Aorta (tissue), 5 donors: ENCODE data around the gene ERMN. TPM values are rescaled to one million over a fixed set of nuclear protein-coding genes. Genes with fewer than 3 reads are reported as not detected.
"Not testable (repeated sequence)": the region's sequence is repeated elsewhere in the genome, so short reads cannot be mapped to it uniquely, and the experiment has no call there.

ENCODE experiments used
- ATAC-seq: fragments of 200-7000 bp; cut with Tn5 transposase; one replicate; pipeline ENCODE4 v1.9.1; 2022; ENCODE audit warnings: moderate library complexity; ENCODE audit not compliant: low FRiP score
- DNase-seq, 2 donors: peaks; one replicate each; pipeline ENCODE4 v3.0.0-alpha.2; 2020
- H3K27ac ChIP-seq, 2 donors: one replicate each; pipeline ENCODE4 v1.5.1; 2013; ENCODE audit warnings: low read length in 2 of 2, mild to moderate bottlenecking in 2 of 2, moderate library complexity in 2 of 2, control low read depth in 1 of 2, inconsistent platforms in 1 of 2, low read depth in 1 of 2
- H3K27me3 ChIP-seq, 2 donors: one replicate each; pipeline ENCODE4 v1.6.1; 2013; ENCODE audit warnings: control low read depth in 1 of 2, low read length in 1 of 2, mild to moderate bottlenecking in 1 of 2, moderate library complexity in 1 of 2; ENCODE audit not compliant: insufficient read depth in 2 of 2, control insufficient read depth in 1 of 2
- H3K36me3 ChIP-seq, 2 donors: one replicate each; pipeline ENCODE4 v1.6.1; 2013; ENCODE audit warnings: control low read depth in 1 of 2, low read length in 1 of 2, mild to moderate bottlenecking in 1 of 2; ENCODE audit not compliant: insufficient read depth in 2 of 2, control insufficient read depth in 1 of 2
- H3K4me1 ChIP-seq, 2 donors: one replicate each; pipeline ENCODE4 v1.6.1; 2013; ENCODE audit warnings: low read length in 2 of 2, control low read depth in 1 of 2, mild to moderate bottlenecking in 1 of 2, moderate library complexity in 1 of 2; ENCODE audit not compliant: insufficient read depth in 2 of 2, control insufficient read depth in 1 of 2
- H3K4me3 ChIP-seq, 2 donors: one replicate each; pipeline ENCODE4 v1.5.1; 2013; ENCODE audit warnings: low read length in 2 of 2, control low read depth in 1 of 2, mild to moderate bottlenecking in 1 of 2
- H3K9me3 ChIP-seq: one replicate; pipeline ENCODE4 v1.6.1; 2013; ENCODE audit warnings: mild to moderate bottlenecking, low read length; ENCODE audit not compliant: control insufficient read depth
- WGBS, 2 donors: extraction: QIAGEN DNeasy Blood & Tissue Kit; methylation state at CpG; one replicate each; pipeline ENCODE4 v1.1.7; 2013; 5-methylcytosine and 5-hydroxymethylcytosine counted together
- intact Hi-C, 2 donors: fragments of 100-400 bp; cut with DNase I; formaldehyde crosslinking; loops; one replicate each; pipeline versions ENCODE4 v1.14.2 to v1.15.0; 2022
- long read RNA-seq, 2 donors: library from polyadenylated mRNA; unstranded; transcript quantifications; one replicate each; pipeline ENCODE4 v2.0.0, GENCODE V29; 2020 to 2021
- polyA plus RNA-seq, 2 donors: library from polyadenylated mRNA; stranded (reverse); fragments of 200-250 nt; gene quantifications; one replicate each; pipeline ENCODE4 v1.2.3, GENCODE V29; 2013
- total RNA-seq, 2 donors: library from RNA; stranded (reverse); fragmentation: NEBNext Ultra II Directional; extraction: Animal tissue kit (Norgen Biotek cat#: 25700); gene quantifications; one replicate each; pipeline ENCODE4 v1.2.1, GENCODE V29; 2021
- donor health status: healthy with polysubstance abuse.
- donor health status: Bipolar disorder and iron deficiency.
- donor health status: DM: no; HTN: no; CAD: no.
- donor health status: DM: no; HTN: no; CAD: no.
- donor health status: DM: yes; HTN: yes; CAD: no.

ERMN gene
- total RNA-seq, result under 1 TPM; 0.36 to 0.51 TPM
- polyA plus RNA-seq, result not detected
- long read RNA-seq, donor 1, result 0 reads
- long read RNA-seq, donor 2, result 0 reads

- H3K27me3 ChIP-seq, result no peaks in the 10 kb centered on the region
- H3K4me3 ChIP-seq, result no peak within 1 kb of the TSS
- H3K36me3 ChIP-seq, result no peaks in the 10 kb centered on the region
- DNase-seq (no peak), ATAC-seq (no peak)
- no peak within 1 kb of the TSS for H3K27ac ChIP-seq
- intact Hi-C loops, result loop anchor here in 1 of 2 donors (10.0 kb wide), 1 partner anchor 169 kb away; no protein-coding TSS in a partner anchor
- no peaks in the 10 kb centered on the region for H3K9me3 ChIP-seq
- peaks cover 0 to 2% of the 10 kb centered on the region in 2 donors for H3K4me1 ChIP-seq
These were observed at the start of gene ERMN for GRCh38 chr2:157325786-157326185. Gene ERMN, minus strand, starts transcription at chr2:157325824. Its CDS starts 182 bp downstream, at chr2:157325642.

- WGBS, 2 donors, result 83 to 91% methylated on average over 1 of the region's 1 CpG
- intact Hi-C loops, result no loop called here
- DNase-seq (no peak), ATAC-seq (no peak)
- Histone ChIP-seq H3K4me3 (no peak overlapping the region), H3K27me3 (no peaks in the 10 kb centered on the region), H3K9me3 (peaks cover 5% of the 10 kb centered on the region), H3K36me3 (no peaks in the 10 kb centered on the region), H3K4me1 (no peaks in the 10 kb centered on the region), H3K27ac (no peak overlapping the region)
These were observed 49.8 kb upstream of the ERMN start for GRCh38 chr2:157375384-157375783.

GRCh38 chr2:157368508-157368907 is 42.9 kb upstream of the ERMN start:
- H3K27ac ChIP-seq, intact Hi-C loops, H3K4me3 ChIP-seq, H3K36me3 ChIP-seq, ATAC-seq, H3K9me3 ChIP-seq, H3K27me3 ChIP-seq, DNase-seq, H3K4me1 ChIP-seq: not testable (repeated sequence)
- 93 to 95% methylated on average over 12 to 16 of the region's 25 CpGs for WGBS, 2 donors

- ATAC-seq, result no peak
- Histone ChIP-seq H3K9me3 (no peaks in the 10 kb centered on the region), H3K36me3 (no peaks in the 10 kb centered on the region), H3K4me1 (no peaks in the 10 kb centered on the region), H3K27me3 (no peaks in the 10 kb centered on the region), H3K4me3 (no peak overlapping the region), H3K27ac (no peak overlapping the region)
- DNase-seq, result no peak
- WGBS, 2 donors, result 51 to 54% methylated on average over 1 of the region's 1 CpG
- intact Hi-C loops, result no loop called here
These were observed 42.1 kb upstream of the ERMN start for GRCh38 chr2:157367704-157368103.

- no peak for ATAC-seq
- intact Hi-C loops, result no loop called here
These were observed 38.8 kb upstream of the ERMN start for GRCh38 chr2:157364257-157364974.

GRCh38 chr2:157363612-157364101 is 38.0 kb upstream of the ERMN start:
- Histone ChIP-seq H3K36me3 (no peaks in the 10 kb centered on the region), H3K27ac (no peak overlapping the region), H3K27me3 (no peaks in the 10 kb centered on the region), H3K4me1 (no peaks in the 10 kb centered on the region), H3K4me3 (no peak overlapping the region), H3K9me3 (no peaks in the 10 kb centered on the region)
- intact Hi-C loops, result no loop called here
- DNase-seq (no peak), ATAC-seq (no peak)
- WGBS, 2 donors, result 53 to 60% methylated on average over 2 of the region's 2 CpGs

More at GRCh38 chr2:157364257-157364974, 38.8 kb upstream of the ERMN start:
- DNase-seq, result no peak
- no peaks in the 10 kb centered on the region for H3K4me1 ChIP-seq
- no peaks in the 10 kb centered on the region for H3K27me3 ChIP-seq
- WGBS, 2 donors, result 44 to 49% methylated on average over 2 of the region's 2 CpGs
- no peak overlapping the region for H3K27ac ChIP-seq
- no peaks in the 10 kb centered on the region for H3K9me3 ChIP-seq
- H3K36me3 ChIP-seq, result no peaks in the 10 kb centered on the region
- H3K4me3 ChIP-seq, result no peak overlapping the region

GRCh38 chr2:157362627-157363026 is 37.0 kb upstream of the ERMN start:
- Histone ChIP-seq H3K9me3 (no peaks in the 10 kb centered on the region), H3K4me1 (no peaks in the 10 kb centered on the region), H3K27ac (no peak overlapping the region), H3K4me3 (no peak overlapping the region), H3K27me3 (no peaks in the 10 kb centered on the region), H3K36me3 (no peaks in the 10 kb centered on the region)
- no peak for DNase-seq
- WGBS, 2 donors, result 79 to 84% methylated on average over 2 of the region's 2 CpGs
- intact Hi-C loops, result no loop called here
- ATAC-seq, result no peak

- Histone ChIP-seq H3K27me3 (no peaks in the 10 kb centered on the region), H3K4me3 (no peak overlapping the region), H3K27ac (no peak overlapping the region), H3K36me3 (no peaks in the 10 kb centered on the region), H3K9me3 (no peaks in the 10 kb centered on the region), H3K4me1 (no peaks in the 10 kb centered on the region)
- intact Hi-C loops, result no loop called here
- DNase-seq (no peak), ATAC-seq (no peak)
These were observed 35.9 kb upstream of the ERMN start for GRCh38 chr2:157361526-157361925.

- no peak overlapping the region for H3K27ac ChIP-seq
- WGBS, 2 donors, result 84 to 86% methylated on average over 2 of the region's 2 CpGs
- H3K4me1 ChIP-seq, result no peaks in the 10 kb centered on the region
- no peaks in the 10 kb centered on the region for H3K27me3 ChIP-seq
- no peak overlapping the region for H3K4me3 ChIP-seq
- ATAC-seq (no peak), DNase-seq (no peak)
- H3K9me3 ChIP-seq, result no peaks in the 10 kb centered on the region
- H3K36me3 ChIP-seq, result no peaks in the 10 kb centered on the region
- intact Hi-C loops, result no loop called here
These were observed 34.0 kb upstream of the ERMN start for GRCh38 chr2:157359628-157360027.
